A673 (cell line): ENCODE measurements around the gene GABRB1. TPM values are rescaled to one million over a fixed set of nuclear protein-coding genes. Genes with fewer than 3 reads are reported as not detected.

Experiments used
- BruUV-seq: library from RNA; stranded (reverse); fragments of 400-500 nt; replicated peaks from 2 replicates; lab custom pipeline; 2021; lab: Mats Ljungman, UMichigan
- CTCF ChIA-PET: fragments of 300-600 bp; sonication (Branson Sonifier 250); formaldehyde crosslinking; loops from one replicate; lab custom pipeline; 2022; ENCODE audit warnings: antibody characterized with exemption; lab: Charles Lee
- POLR2A ChIA-PET: fragments of 300-600 bp; sonication (Branson Sonifier 250); formaldehyde crosslinking; loops from one replicate; lab custom pipeline; 2022; ENCODE audit warnings: antibody characterized with exemption; ENCODE audit not compliant: low non-redundant PET; lab: Charles Lee
- DNase-seq: peaks from one replicate; pipeline ENCODE4 v3.0.0-alpha.2; 2015; ENCODE audit warnings: low spot score
- H3K27ac ChIP-seq: fragments of 200-600 bp; sonication (generic); 2 replicates; pipeline ENCODE4 v1.5.1; 2016; ENCODE audit warnings: mixed run types, low read depth, mild to moderate bottlenecking, mixed read lengths, antibody characterized with exemption, low read length; ENCODE audit not compliant: poor library complexity, severe bottlenecking
- H3K27me3 ChIP-seq: fragments of 200-600 bp; sonication (generic); replicated peaks from 2 replicates; pipeline ENCODE4 v1.6.1; 2017; ENCODE audit warnings: mixed run types, low read depth, mild to moderate bottlenecking, mixed read lengths, antibody characterized with exemption, low read length; ENCODE audit not compliant: insufficient read depth, poor library complexity
- H3K36me3 ChIP-seq: fragments of 200-600 bp; sonication (generic); 2 replicates; pipeline ENCODE4 v1.6.1; 2016; ENCODE audit warnings: mixed run types, mild to moderate bottlenecking, mixed read lengths, antibody characterized with exemption, low read length; ENCODE audit not compliant: insufficient read depth, poor library complexity, severe bottlenecking
- H3K4me1 ChIP-seq: fragments of 200-600 bp; sonication (generic); 2 replicates; pipeline ENCODE4 v1.6.1; 2017; ENCODE audit warnings: mixed run types, mild to moderate bottlenecking, mixed read lengths, antibody characterized with exemption, low read length; ENCODE audit not compliant: insufficient read depth, poor library complexity, severe bottlenecking
- H3K4me3 ChIP-seq: fragments of 200-600 bp; sonication (generic); 2 replicates; pipeline ENCODE4 v1.5.1; 2016; ENCODE audit warnings: low read depth, mixed run types, mild to moderate bottlenecking, mixed read lengths, low read length; ENCODE audit not compliant: poor library complexity, severe bottlenecking
- H3K9me3 ChIP-seq: fragments of 200-600 bp; sonication (generic); 2 replicates; pipeline ENCODE4 v1.6.1; 2016; ENCODE audit warnings: mixed run types, low read depth, mild to moderate bottlenecking, mixed read lengths, antibody characterized with exemption, low read length; ENCODE audit not compliant: poor library complexity, severe bottlenecking
- CTCF ChIP-seq: fragments of 300-800, 200-600 bp; sonication (generic); conservative IDR thresholded peaks from 2 replicates; pipeline ENCODE4 v1.5.1; 2017; ENCODE audit warnings: low read depth, mild to moderate bottlenecking, antibody characterized with exemption, low read length, moderate library complexity, mixed read lengths
- EZH2 ChIP-seq: fragments of 200-600 bp; sonication (generic); IDR thresholded peaks from 2 replicates; pipeline ENCODE4 v1.6.1; 2017; ENCODE audit warnings: borderline replicate concordance, low read depth, mild to moderate bottlenecking, mixed read lengths, antibody characterized with exemption, low read length; ENCODE audit not compliant: poor library complexity, severe bottlenecking
- intact Hi-C: fragments of 100-400 bp; cut with micrococcal nuclease; formaldehyde crosslinking; loops from one replicate; pipeline ENCODE4 v1.10.0; 2022; ENCODE audit not compliant: unreplicated experiment
- total RNA-seq: library from RNA; stranded (reverse); gene quantifications from 2 replicates; pipeline ENCODE4 v1.2.3, GENCODE V29; 2021

The GABRB1 gene
- total RNA-seq, 1 experiment from 2014 or later: 1.0 TPM

DNA sequence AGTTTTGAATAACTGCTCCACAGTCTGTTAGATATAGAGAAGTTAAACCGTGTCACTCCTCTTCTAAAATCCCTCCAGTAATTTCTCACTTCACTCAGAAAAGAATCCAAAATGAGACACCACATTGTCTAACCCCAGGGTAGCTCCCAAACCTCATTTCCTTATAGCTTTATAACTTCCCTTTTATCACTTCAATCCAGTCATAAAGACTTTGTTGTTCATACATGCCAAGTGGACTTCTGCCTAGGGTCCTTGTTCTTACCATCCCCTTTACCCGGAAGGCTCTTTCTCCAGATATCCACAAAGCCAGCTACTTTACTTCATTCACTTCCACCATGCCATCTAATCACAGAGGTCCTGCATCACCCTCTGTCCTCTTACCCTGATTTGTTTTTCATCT lies 156.2 kb downstream of the GABRB1 start:
- POLR2A ChIA-PET: no interaction called here
- H3K9me3 ChIP-seq: no peaks in the 10 kb centered on the region
- peak; percentile 19 for DNase-seq
- H3K27ac ChIP-seq: no peak overlapping the region
- no peak for TF ChIP-seq CTCF
- no peak for TF ChIP-seq EZH2
- H3K27me3 ChIP-seq: no peaks in the 10 kb centered on the region
- no TSS peak for BruUV-seq
- no peaks in the 10 kb centered on the region for H3K36me3 ChIP-seq
- intact Hi-C loops: no loop called here
- CTCF ChIA-PET: no interaction called here
- no peaks in the 10 kb centered on the region for H3K4me1 ChIP-seq
- no peak overlapping the region for H3K4me3 ChIP-seq

DNA sequence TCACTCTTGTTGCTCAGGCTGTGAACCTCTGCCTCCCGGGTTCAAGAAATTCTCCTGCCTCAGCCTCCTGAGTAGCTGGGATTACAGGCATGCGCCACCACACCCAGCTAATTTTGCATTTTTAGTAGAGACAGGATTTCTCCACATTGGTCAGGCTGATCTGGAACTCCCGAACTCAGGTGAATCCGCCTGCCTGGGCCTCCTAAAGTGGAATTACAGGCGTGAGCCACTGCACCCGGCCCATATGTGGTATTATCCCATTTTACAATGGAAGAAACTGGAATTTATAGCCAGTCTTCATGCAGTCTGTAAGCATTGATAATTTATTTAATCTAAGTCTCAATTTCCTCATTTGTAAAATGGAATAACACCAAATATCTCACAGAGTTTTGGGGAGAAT lies 161.8 kb downstream of the GABRB1 start:
- CTCF ChIA-PET: no interaction called here
- DNase-seq: no peak
- POLR2A ChIA-PET: no interaction called here

GRCh38 chr4:47194036-47194737 lies 162.8 kb downstream of the GABRB1 start:
- Histone ChIP-seq H3K4me1 (peaks cover 18% of the 10 kb centered on the region), H3K9me3 (no peaks in the 10 kb centered on the region), H3K4me3 (no peak overlapping the region), H3K27me3 (no peaks in the 10 kb centered on the region), H3K27ac (no peak overlapping the region), H3K36me3 (no peaks in the 10 kb centered on the region)
- BruUV-seq: no TSS peak
- DNase-seq: no peak
- POLR2A ChIA-PET: no interaction called here
- TF ChIP-seq EZH2: no peak
- no peak for TF ChIP-seq CTCF
- CTCF ChIA-PET: no interaction called here
- intact Hi-C loops: no loop called here

More for the DNA sequence above, 161.8 kb downstream of the GABRB1 start:
- no peak overlapping the region for H3K4me3 ChIP-seq
- H3K4me1 ChIP-seq: peaks cover 10% of the 10 kb centered on the region
- TF ChIP-seq CTCF (no peak), EZH2 (no peak)
- H3K36me3 ChIP-seq: no peaks in the 10 kb centered on the region
- BruUV-seq: no TSS peak
- intact Hi-C loops: no loop called here
- H3K27ac ChIP-seq: no peak overlapping the region
- H3K9me3 ChIP-seq: no peaks in the 10 kb centered on the region
- no peaks in the 10 kb centered on the region for H3K27me3 ChIP-seq
